Fibroblast of lung (primary cell): Measurements from ENCODE around the gene DHDH. TPM values are rescaled to one million over a fixed set of nuclear protein-coding genes. Genes with fewer than 3 reads are reported as not detected.

Source experiments
- DNase-seq, 2 donors: peaks; one replicate each; pipeline versions ENCODE4 v3.0.0 to v3.0.0-alpha.2; 2010; ENCODE audit warnings: low read depth in 2 of 2
- H2AFZ ChIP-seq: 2 replicates; pipeline ENCODE4 v1.5.1; 2012; ENCODE audit warnings: low read length, control low read depth, inconsistent platforms
- H3K27ac ChIP-seq: 2 replicates; pipeline ENCODE4 v1.5.1; 2011; ENCODE audit warnings: low read length, control low read depth; ENCODE audit not compliant: insufficient read depth
- H3K27me3 ChIP-seq: 2 replicates; pipeline ENCODE4 v1.5.1; 2011; ENCODE audit warnings: mild to moderate bottlenecking, low read length; ENCODE audit not compliant: control insufficient read depth, insufficient read depth
- H3K36me3 ChIP-seq: 2 replicates; pipeline ENCODE4 v1.5.1; 2011; ENCODE audit warnings: low read length; ENCODE audit not compliant: control insufficient read depth, insufficient read depth
- H3K4me1 ChIP-seq: 2 replicates; pipeline ENCODE4 v1.5.1; 2011; ENCODE audit warnings: low read length; ENCODE audit not compliant: control insufficient read depth, insufficient read depth; ENCODE audit errors: extremely low read depth
- H3K4me2 ChIP-seq: 2 replicates; pipeline ENCODE4 v1.5.1; 2011; ENCODE audit warnings: low read length, control low read depth; ENCODE audit not compliant: insufficient read depth; ENCODE audit errors: extremely low read depth
- H3K4me3 ChIP-seq, 4 experiments: fragments of 200-600 bp in 1 of 4; sonication (generic) in 1 of 4; replicated peaks in 1 of 4; 2 replicates each; pipeline ENCODE4 v1.5.1; 2011 to 2016; ENCODE audit warnings: low read length in 4 of 4, low read depth in 3 of 4, mild to moderate bottlenecking in 3 of 4, control low read depth in 2 of 4, inconsistent platforms in 1 of 4, mixed read lengths in 1 of 4; ENCODE audit not compliant: insufficient read depth in 1 of 4; ENCODE audit errors: control extremely low read depth in 1 of 4
- H3K79me2 ChIP-seq: 2 replicates; pipeline ENCODE4 v1.5.1; 2012; ENCODE audit warnings: mild to moderate bottlenecking, low read length, inconsistent platforms; ENCODE audit not compliant: control insufficient read depth, insufficient read depth
- H3K9ac ChIP-seq: 2 replicates; pipeline ENCODE4 v1.5.1; 2011; ENCODE audit warnings: mild to moderate bottlenecking, low read length, control low read depth; ENCODE audit not compliant: insufficient read depth
- H3K9me3 ChIP-seq: 2 replicates; pipeline ENCODE4 v1.5.1; 2012; ENCODE audit warnings: low read depth, low read length; ENCODE audit not compliant: control insufficient read depth, insufficient read depth
- H4K20me1 ChIP-seq: 2 replicates; pipeline ENCODE4 v1.5.1; 2011; ENCODE audit warnings: low read length; ENCODE audit not compliant: control insufficient read depth, insufficient read depth; ENCODE audit errors: extremely low read depth
- CTCF ChIP-seq, 2 donors: IDR thresholded peaks in 1 of 2; conservative IDR thresholded peaks in 1 of 2; 1 replicate in 1 of 2; 2 replicates in 1 of 2; pipeline ENCODE4 v1.5.1; 2011 to 2012; ENCODE audit warnings: low read length in 2 of 2, control low read depth in 1 of 2, inconsistent platforms in 1 of 2, low read depth in 1 of 2, mild to moderate bottlenecking in 1 of 2
- EZH2 ChIP-seq: IDR thresholded peaks from 2 replicates; pipeline ENCODE4 v1.5.1; 2012; ENCODE audit warnings: low read length, control low read depth, mild to moderate bottlenecking; ENCODE audit errors: missing control alignments
- polyA plus RNA-seq, 2 donors: library from polyadenylated mRNA; depleted of rRNA in 1 of 2; stranded (reverse) in 1 of 2; unstranded in 1 of 2; fragments of >200 nt; gene quantifications; 2 replicates each; pipeline ENCODE4 v1.2.1, GENCODE V29; 2011 to 2012; ENCODE audit warnings: missing spikeins in 1 of 2
- total RNA-seq: library from RNA; depleted of rRNA; stranded (reverse); fragments of >200 nt; gene quantifications from 2 replicates; pipeline ENCODE4 v1.2.1, GENCODE V29; 2014

The DHDH gene
- total and polyA plus RNA-seq, 2 donors (not counting 1 experiment from before 2014, with no cell fraction given): 0.08 to 0.17 TPM

DNA sequence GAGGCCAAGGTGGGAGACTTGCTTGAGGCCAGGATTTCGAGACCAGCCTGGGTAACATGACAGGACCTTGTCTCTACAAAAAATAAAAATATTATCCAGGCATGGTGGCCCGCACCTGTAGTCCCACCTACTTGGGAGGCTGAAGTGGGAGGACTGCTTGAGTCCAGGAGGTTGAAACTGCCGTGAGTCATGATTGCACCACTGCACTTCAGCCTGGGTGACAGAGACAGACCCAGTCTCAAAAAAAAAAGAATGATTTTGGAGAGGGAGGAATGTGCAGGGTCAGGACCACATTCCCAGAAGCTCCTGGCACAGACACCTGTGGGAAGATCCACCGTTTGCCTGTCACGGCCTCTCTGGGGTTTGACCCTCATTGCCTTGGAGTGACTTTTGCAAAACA, 11.9 kb downstream of the DHDH start:
- Histone ChIP-seq H3K36me3 (no peaks in the 10 kb centered on the region), H3K4me1 (no peaks in the 10 kb centered on the region), H3K27ac (no peak overlapping the region), H3K9me3 (no peaks in the 10 kb centered on the region), H2AFZ (no peak overlapping the region), H3K4me2 (no peak overlapping the region), H3K27me3 (no peaks in the 10 kb centered on the region), H3K79me2 (no peaks in the 10 kb centered on the region), H3K9ac (no peak overlapping the region), H3K4me3 (no peak overlapping the region), H4K20me1 (no peaks in the 10 kb centered on the region)
- no peak for DNase-seq
- TF ChIP-seq EZH2 (no peak), CTCF (conservative IDR thresholded peaks at IDR 0.05 in 1 of 2, IDR thresholded peaks at IDR 0.05 in 1 of 2; ENCODE audit: low read depth in 1 of 2, low read length in 2 of 2) (no peak)

GRCh38 chr19:48945817-48946216, 12.3 kb downstream of the DHDH start:
- no peak for TF ChIP-seq EZH2
- no peak for TF ChIP-seq CTCF (conservative IDR thresholded peaks at IDR 0.05 in 1 of 2, IDR thresholded peaks at IDR 0.05 in 1 of 2; ENCODE audit: low read depth in 1 of 2, low read length in 2 of 2)
- Histone ChIP-seq H3K27ac (no peak overlapping the region), H3K4me3 (no peak overlapping the region), H3K4me1 (no peaks in the 10 kb centered on the region), H3K36me3 (no peaks in the 10 kb centered on the region), H2AFZ (no peak overlapping the region), H3K4me2 (no peak overlapping the region), H3K27me3 (no peaks in the 10 kb centered on the region), H4K20me1 (no peaks in the 10 kb centered on the region), H3K9ac (no peak overlapping the region), H3K79me2 (no peaks in the 10 kb centered on the region), H3K9me3 (no peaks in the 10 kb centered on the region)
- no peak for DNase-seq

GRCh38 chr19:48946463-48947257, 13.2 kb downstream of the DHDH start:
- Histone ChIP-seq H3K4me1 (no peaks in the 10 kb centered on the region), H3K36me3 (no peaks in the 10 kb centered on the region), H3K27me3 (no peaks in the 10 kb centered on the region), H3K4me3 (no peak overlapping the region), H3K9me3 (no peaks in the 10 kb centered on the region), H4K20me1 (no peaks in the 10 kb centered on the region), H3K4me2 (no peak overlapping the region), H3K27ac (no peak overlapping the region), H3K79me2 (no peaks in the 10 kb centered on the region), H3K9ac (no peak overlapping the region), H2AFZ (no peak overlapping the region)
- DNase-seq: no peak
- TF ChIP-seq EZH2: no peak
- no peak for TF ChIP-seq CTCF (conservative IDR thresholded peaks at IDR 0.05 in 1 of 2, IDR thresholded peaks at IDR 0.05 in 1 of 2; ENCODE audit: low read depth in 1 of 2, low read length in 2 of 2)
